Measurements from ENCODE around the gene ARFGEF2.

The ARFGEF2 gene

DNA sequence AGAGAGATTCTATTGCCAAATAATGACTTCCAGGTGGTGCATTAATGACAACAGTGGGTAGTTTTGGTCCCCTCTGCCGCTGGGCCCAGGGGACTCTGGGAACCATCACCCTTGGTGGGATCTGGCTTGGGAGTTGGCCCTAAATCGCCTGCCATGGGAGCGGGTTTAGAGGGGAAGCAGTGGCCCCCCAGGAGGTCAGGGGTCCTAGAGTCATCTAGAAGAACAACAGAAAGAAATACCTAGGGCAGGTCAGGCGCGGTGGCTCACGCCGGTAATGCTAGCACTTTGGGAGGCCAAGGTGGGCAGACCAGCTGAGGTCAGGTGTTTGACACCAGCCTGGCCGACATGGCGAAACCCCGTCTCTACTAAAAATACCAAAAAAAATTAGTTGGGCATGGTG lies 17.8 kb upstream of the ARFGEF2 start:
- no peak overlapping the region for H3K4me2 ChIP-seq (ENCODE audit: low read length)

DNA sequence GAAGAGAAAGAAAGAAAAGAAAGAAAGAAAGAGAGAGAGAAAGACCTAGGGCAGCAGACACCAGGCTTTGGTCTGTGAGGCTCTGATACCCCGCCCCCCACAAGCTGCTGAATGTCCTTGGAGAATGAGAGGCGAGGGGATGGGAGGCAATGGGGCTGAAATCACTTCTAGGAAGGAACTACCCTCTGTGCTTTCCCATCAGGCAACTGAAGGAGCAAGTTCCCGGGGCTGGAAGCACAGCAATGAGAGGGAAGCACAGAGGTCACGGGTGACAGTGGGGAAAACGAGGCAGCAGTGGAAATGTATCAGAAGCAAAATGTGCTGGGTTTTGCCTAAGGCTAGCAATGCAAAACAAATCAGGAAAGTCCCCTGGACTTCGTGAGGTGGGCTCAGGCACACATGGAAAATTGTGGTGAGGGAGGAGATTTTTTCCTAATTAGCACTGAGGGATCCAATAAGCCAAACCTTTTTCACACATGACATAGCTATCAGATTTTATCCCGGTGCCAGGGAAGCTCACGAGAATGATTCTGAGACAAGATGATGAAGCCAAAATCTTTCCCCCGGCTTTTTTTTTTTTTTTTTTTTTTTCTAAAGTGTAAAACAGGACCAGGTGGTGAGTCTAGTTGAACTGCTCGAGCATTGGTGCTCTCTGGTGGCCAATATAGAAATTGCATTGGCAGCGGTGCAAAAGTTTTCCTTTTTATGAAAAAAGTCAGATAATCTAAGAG lies 16.8 kb upstream of the ARFGEF2 start:
- Histone ChIP-seq H3K27me3 (ENCODE audit: control insufficient read depth, low read length) (peaks cover 3% of the 10 kb centered on the region), H3K4me2 (ENCODE audit: low read length) (no peak overlapping the region; the same call in 1 of the 2 replicates), H3K9me2 (replicated peaks; ENCODE audit: control insufficient read depth, low read length) (no peaks in the 10 kb centered on the region), H3K4me1 (ENCODE audit: control insufficient read depth, low read length) (peaks cover 4% of the 10 kb centered on the region), H3K27ac (ENCODE audit: low read depth, low read length) (no peak overlapping the region), H3K9me3 (ENCODE audit: control insufficient read depth, insufficient read depth, low read length) (no peaks in the 10 kb centered on the region), H4K20me1 (ENCODE audit: control insufficient read depth, insufficient read depth, low read depth, low read length) (no peaks in the 10 kb centered on the region), H3K36me3 (ENCODE audit: control insufficient read depth, low read length) (no peaks in the 10 kb centered on the region), H3F3A (ENCODE audit: control insufficient read depth, insufficient read depth) (no peaks in the 10 kb centered on the region), H3K4me3 (ENCODE audit: low read length) (no peak overlapping the region), H3K79me2 (ENCODE audit: control insufficient read depth, low read length) (no peaks in the 10 kb centered on the region)
- TF ChIP-seq, protein P1, sequence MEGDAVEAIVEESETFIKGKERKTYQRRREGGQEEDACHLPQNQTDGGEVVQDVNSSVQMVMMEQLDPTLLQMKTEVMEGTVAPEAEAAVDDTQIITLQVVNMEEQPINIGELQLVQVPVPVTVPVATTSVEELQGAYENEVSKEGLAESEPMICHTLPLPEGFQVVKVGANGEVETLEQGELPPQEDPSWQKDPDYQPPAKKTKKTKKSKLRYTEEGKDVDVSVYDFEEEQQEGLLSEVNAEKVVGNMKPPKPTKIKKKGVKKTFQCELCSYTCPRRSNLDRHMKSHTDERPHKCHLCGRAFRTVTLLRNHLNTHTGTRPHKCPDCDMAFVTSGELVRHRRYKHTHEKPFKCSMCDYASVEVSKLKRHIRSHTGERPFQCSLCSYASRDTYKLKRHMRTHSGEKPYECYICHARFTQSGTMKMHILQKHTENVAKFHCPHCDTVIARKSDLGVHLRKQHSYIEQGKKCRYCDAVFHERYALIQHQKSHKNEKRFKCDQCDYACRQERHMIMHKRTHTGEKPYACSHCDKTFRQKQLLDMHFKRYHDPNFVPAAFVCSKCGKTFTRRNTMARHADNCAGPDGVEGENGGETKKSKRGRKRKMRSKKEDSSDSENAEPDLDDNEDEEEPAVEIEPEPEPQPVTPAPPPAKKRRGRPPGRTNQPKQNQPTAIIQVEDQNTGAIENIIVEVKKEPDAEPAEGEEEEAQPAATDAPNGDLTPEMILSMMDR (IDR thresholded peaks at IDR 0.05; ENCODE audit: low read depth, low read length, poor library complexity, severe bottlenecking) = peak; percentile 76
- TF ChIP-seq EZH2phosphoT487 (IDR thresholded peaks at IDR 0.05; ENCODE audit: borderline replicate concordance, low read length) = no peak

More for the DNA sequence above, 17.8 kb upstream of the ARFGEF2 start:
- no peaks in the 10 kb centered on the region for H3K9me3 ChIP-seq (ENCODE audit: control insufficient read depth, insufficient read depth, low read length)
- no peaks in the 10 kb centered on the region for H3K36me3 ChIP-seq (ENCODE audit: control insufficient read depth, low read length)
- TF ChIP-seq EZH2phosphoT487 (IDR thresholded peaks at IDR 0.05; ENCODE audit: borderline replicate concordance, low read length) = no peak
- TF ChIP-seq, protein P1 (IDR thresholded peaks at IDR 0.05; ENCODE audit: low read depth, low read length, poor library complexity, severe bottlenecking) = no peak
- H3F3A ChIP-seq (ENCODE audit: control insufficient read depth, insufficient read depth) = no peaks in the 10 kb centered on the region
- no peaks in the 10 kb centered on the region for H4K20me1 ChIP-seq (ENCODE audit: control insufficient read depth, insufficient read depth, low read depth, low read length)
- peaks cover 4% of the 10 kb centered on the region for H3K4me1 ChIP-seq (ENCODE audit: control insufficient read depth, low read length)
- H3K4me3 ChIP-seq (ENCODE audit: low read length) = no peak overlapping the region
- H3K27ac ChIP-seq (ENCODE audit: low read depth, low read length) = no peak overlapping the region
- peaks cover 6% of the 10 kb centered on the region for H3K27me3 ChIP-seq (ENCODE audit: control insufficient read depth, low read length)
- no peaks in the 10 kb centered on the region for H3K79me2 ChIP-seq (ENCODE audit: control insufficient read depth, low read length)
- H3K9me2 ChIP-seq (replicated peaks; ENCODE audit: control insufficient read depth, low read length) = no peaks in the 10 kb centered on the region

DNA sequence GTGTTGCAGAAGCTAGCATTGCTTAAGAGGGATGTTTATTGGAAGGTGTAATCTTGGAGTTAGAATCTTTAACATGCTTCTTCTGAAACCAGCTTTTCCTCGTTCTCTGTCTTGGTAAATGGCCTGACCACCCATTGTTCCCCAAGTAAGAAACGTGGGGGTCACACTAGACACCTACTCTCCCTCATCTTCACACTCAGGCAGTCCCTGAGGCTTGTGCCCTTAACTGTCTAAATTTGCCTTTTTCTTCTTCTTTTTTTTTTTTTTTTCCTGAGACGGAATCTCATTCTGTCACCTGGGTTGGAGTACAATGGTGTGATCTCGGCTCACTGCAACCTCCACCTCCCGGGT lies 16.2 kb upstream of the ARFGEF2 start:
- H3K9me3 ChIP-seq (ENCODE audit: control insufficient read depth, insufficient read depth, low read length) = no peaks in the 10 kb centered on the region
- no peak overlapping the region for H3K27ac ChIP-seq (ENCODE audit: low read depth, low read length)
- no peaks in the 10 kb centered on the region for H3K36me3 ChIP-seq (ENCODE audit: control insufficient read depth, low read length)
- no peak overlapping the region for H3K4me2 ChIP-seq (ENCODE audit: low read length)
- no peaks in the 10 kb centered on the region for H4K20me1 ChIP-seq (ENCODE audit: control insufficient read depth, insufficient read depth, low read depth, low read length)
- no peaks in the 10 kb centered on the region for H3F3A ChIP-seq (ENCODE audit: control insufficient read depth, insufficient read depth)
- TF ChIP-seq EZH2phosphoT487 (IDR thresholded peaks at IDR 0.05; ENCODE audit: borderline replicate concordance, low read length) = no peak
- TF ChIP-seq, protein P1 (IDR thresholded peaks at IDR 0.05; ENCODE audit: low read depth, low read length, poor library complexity, severe bottlenecking) = no peak
- H3K4me3 ChIP-seq (ENCODE audit: low read length) = no peak overlapping the region
- peaks cover 4% of the 10 kb centered on the region for H3K4me1 ChIP-seq (ENCODE audit: control insufficient read depth, low read length)
- peaks cover 3% of the 10 kb centered on the region for H3K27me3 ChIP-seq (ENCODE audit: control insufficient read depth, low read length)
- H3K9me2 ChIP-seq (replicated peaks; ENCODE audit: control insufficient read depth, low read length) = no peaks in the 10 kb centered on the region
- H3K79me2 ChIP-seq (ENCODE audit: control insufficient read depth, low read length) = no peaks in the 10 kb centered on the region
